ENCODE data around the gene IL18R1. TPM values are rescaled to one million over a fixed set of nuclear protein-coding genes. Genes with fewer than 3 reads are reported as not detected.

IL18R1 gene
- total and polyA plus RNA-seq, 9 of the 15 experiments (the other 6 are each of a cell fraction or from before 2014, with no cell fraction given), result 0.55 to 10.0 (median 2.5) TPM

GRCh38 chr2:102335871-102336366 is 19.7 kb upstream of the IL18R1 start (continued):
- no peak for TF ChIP-seq NKRF (IDR thresholded peaks at IDR 0.05; ENCODE audit: borderline replicate concordance)
- no peak for TF ChIP-seq NR0B1 (IDR thresholded peaks at IDR 0.05; ENCODE audit: partially characterized antibody)
- TF ChIP-seq ELF2 (CRISPR knock-in tag; IDR thresholded peaks at IDR 0.05), result no peak
- no peak for TF ChIP-seq HMG20A (CRISPR knock-in tag; conservative IDR thresholded peaks at IDR 0.05)
- peak; percentile 80 for TF ChIP-seq ZKSCAN1 (IDR thresholded peaks at IDR 0.05; ENCODE audit: low read depth, low read length)
- TF ChIP-seq SRSF9 (IDR thresholded peaks at IDR 0.05; ENCODE audit: borderline replicate concordance, low read depth, low read length), result no peak
- TF ChIP-seq BCOR (IDR thresholded peaks at IDR 0.05), result peak; percentile 99
- TF ChIP-seq CREBBP (IDR thresholded peaks at IDR 0.05; ENCODE audit: low read depth, low read length), result no peak
- peak in 1 of 3 experiments; percentile 79; a peak in 2 of 6 replicates for TF ChIP-seq ZBTB11 (CRISPR knock-in tag; IDR thresholded peaks at IDR 0.05)
- no peak for TF ChIP-seq ZNF263 (CRISPR knock-in tag; IDR thresholded peaks at IDR 0.05; ENCODE audit: borderline replicate concordance)
- peak; percentile 98 for TF ChIP-seq ARID1B (IDR thresholded peaks at IDR 0.05)
- TF ChIP-seq ZHX1 (conservative IDR thresholded peaks at IDR 0.05; ENCODE audit: low read length), result no peak
- TF ChIP-seq SAP30 (IDR thresholded peaks at IDR 0.05; ENCODE audit: borderline replicate concordance, insufficient read depth, low read depth, low read length, poor library complexity, severe bottlenecking), result no peak
- no peak for TF ChIP-seq LCOR (CRISPR knock-in tag; IDR thresholded peaks at IDR 0.05)
- peak; percentile 78; the same call in 1 of the 2 replicates for TF ChIP-seq CTBP1 (IDR thresholded peaks at IDR 0.05; ENCODE audit: borderline replicate concordance)
- TF ChIP-seq RFX5 (IDR thresholded peaks at IDR 0.05; ENCODE audit: low read depth, low read length), result no peak

Measured in K562 (cell line).